Upper lobe of left lung (tissue), 4 donors: ENCODE results near the gene SAMSN1.
"Not testable (repeated sequence)": the region's sequence is repeated elsewhere in the genome, so short reads cannot be mapped to it uniquely, and the experiment has no call there.

Source experiments
- EP300 ChIP-seq, 4 donors: sonication (generic); formaldehyde crosslinking; IDR thresholded peaks; one replicate each; pipeline ENCODE4 v1.5.1; 2017; ENCODE audit warnings: antibody characterized with exemption in 4 of 4, control low read depth in 2 of 4
- POLR2A ChIP-seq, 4 donors: fragments of 450-650 bp; IDR thresholded peaks; one replicate each; pipeline ENCODE4 v1.5.1; 2016 to 2017; ENCODE audit warnings: antibody characterized with exemption in 4 of 4, mild to moderate bottlenecking in 2 of 4
- POLR2AphosphoS5 ChIP-seq, 2 donors: sonication (generic); formaldehyde crosslinking; IDR thresholded peaks; one replicate each; pipeline ENCODE4 v1.5.1; 2017; ENCODE audit warnings: antibody characterized with exemption in 2 of 2
- TF ChIP-seq, protein P1 (sequence below), 6 experiments: fragments of 450-650 bp in 4 of 6; fragments of 200-600 bp in 2 of 6; sonication (generic) in 2 of 6; IDR thresholded peaks; one replicate each; pipeline ENCODE4 v1.5.1; 2016 to 2019; ENCODE audit warnings: antibody characterized with exemption in 6 of 6

GRCh38 chr21:14506859-14507457, 39.2 kb downstream of the SAMSN1 start:
- TF ChIP-seq, protein P1, sequence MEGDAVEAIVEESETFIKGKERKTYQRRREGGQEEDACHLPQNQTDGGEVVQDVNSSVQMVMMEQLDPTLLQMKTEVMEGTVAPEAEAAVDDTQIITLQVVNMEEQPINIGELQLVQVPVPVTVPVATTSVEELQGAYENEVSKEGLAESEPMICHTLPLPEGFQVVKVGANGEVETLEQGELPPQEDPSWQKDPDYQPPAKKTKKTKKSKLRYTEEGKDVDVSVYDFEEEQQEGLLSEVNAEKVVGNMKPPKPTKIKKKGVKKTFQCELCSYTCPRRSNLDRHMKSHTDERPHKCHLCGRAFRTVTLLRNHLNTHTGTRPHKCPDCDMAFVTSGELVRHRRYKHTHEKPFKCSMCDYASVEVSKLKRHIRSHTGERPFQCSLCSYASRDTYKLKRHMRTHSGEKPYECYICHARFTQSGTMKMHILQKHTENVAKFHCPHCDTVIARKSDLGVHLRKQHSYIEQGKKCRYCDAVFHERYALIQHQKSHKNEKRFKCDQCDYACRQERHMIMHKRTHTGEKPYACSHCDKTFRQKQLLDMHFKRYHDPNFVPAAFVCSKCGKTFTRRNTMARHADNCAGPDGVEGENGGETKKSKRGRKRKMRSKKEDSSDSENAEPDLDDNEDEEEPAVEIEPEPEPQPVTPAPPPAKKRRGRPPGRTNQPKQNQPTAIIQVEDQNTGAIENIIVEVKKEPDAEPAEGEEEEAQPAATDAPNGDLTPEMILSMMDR (IDR thresholded peaks at IDR 0.05), result not testable (repeated sequence)
- not testable (repeated sequence) for TF ChIP-seq EP300, POLR2A, POLR2AphosphoS5 (IDR thresholded peaks at IDR 0.05)
